Karpas-422 (cell line): ENCODE data around the gene CCDC80. TPM values are rescaled to one million over a fixed set of nuclear protein-coding genes. Genes with fewer than 3 reads are reported as not detected.
"Not testable (repeated sequence)": the region's sequence is repeated elsewhere in the genome, so short reads cannot be mapped to it uniquely, and the experiment has no call there.

Experiments used
- DNase-seq: peaks from one replicate; pipeline ENCODE4 v3.0.0-alpha.2; 2015
- H2AFZ ChIP-seq: fragments of 200-600 bp; sonication (generic); 2 replicates; pipeline ENCODE4 v1.6.1; 2014; ENCODE audit warnings: antibody characterized with exemption, low read length, mixed read lengths
- H3K27ac ChIP-seq: fragments of 200-600 bp; sonication (generic); 2 replicates; pipeline ENCODE4 v1.5.1; 2014; ENCODE audit warnings: mild to moderate bottlenecking, low read length, moderate library complexity
- H3K27me3 ChIP-seq: fragments of 200-600 bp; sonication (generic); 2 replicates; pipeline ENCODE4 v1.6.1; 2014; ENCODE audit warnings: low read length, mixed read lengths
- H3K36me3 ChIP-seq: fragments of 200-600 bp; sonication (generic); 2 replicates; pipeline ENCODE4 v1.6.1; 2014; ENCODE audit warnings: low read length, mixed read lengths; ENCODE audit not compliant: insufficient read depth
- H3K4me1 ChIP-seq: fragments of 200-600 bp; sonication (generic); 2 replicates; pipeline ENCODE4 v1.6.1; 2014; ENCODE audit warnings: mild to moderate bottlenecking, low read length, mixed read lengths
- H3K4me2 ChIP-seq: fragments of 200-600 bp; sonication (generic); 2 replicates; pipeline ENCODE4 v1.6.1; 2014; ENCODE audit warnings: low read length, low read depth, mild to moderate bottlenecking; ENCODE audit not compliant: poor library complexity, severe bottlenecking
- H3K4me3 ChIP-seq: fragments of 200-600 bp; sonication (generic); 2 replicates; pipeline ENCODE4 v1.5.1; 2014; ENCODE audit warnings: mild to moderate bottlenecking, antibody characterized with exemption, low read length, mixed read lengths
- H3K79me2 ChIP-seq: fragments of 200-600 bp; sonication (generic); 2 replicates; pipeline ENCODE4 v1.6.1; 2014; ENCODE audit warnings: mild to moderate bottlenecking, low read length, mixed read lengths
- H3K9ac ChIP-seq: fragments of 200-600 bp; sonication (generic); 2 replicates; pipeline ENCODE4 v1.6.0; 2014; ENCODE audit warnings: low read length
- H3K9me2 ChIP-seq: fragments of 200-600 bp; sonication (generic), shearing (Covaris generic); replicated peaks from 2 replicates; pipeline ENCODE4 v1.6.0; 2014; ENCODE audit warnings: mild to moderate bottlenecking, low read length, moderate library complexity; ENCODE audit not compliant: insufficient read depth
- H3K9me3 ChIP-seq: fragments of 300-700, 200-600 bp; sonication (generic); 2 replicates; pipeline ENCODE4 v1.6.1; 2014; ENCODE audit warnings: low read length, mixed read lengths
- H4K20me1 ChIP-seq: fragments of 200-600 bp; sonication (generic); 2 replicates; pipeline ENCODE4 v1.6.1; 2014; ENCODE audit warnings: mild to moderate bottlenecking, antibody characterized with exemption, low read length, low read depth; ENCODE audit not compliant: insufficient read depth
- total RNA-seq: library from RNA; depleted of rRNA; stranded (reverse); fragments of >200 nt; shearing (Covaris generic); gene quantifications from 2 replicates; pipeline ENCODE4 v1.2.3, GENCODE V29; 2014; ENCODE audit warnings: low replicate concordance

The CCDC80 gene
- total RNA-seq, 1 experiment from 2014 or later, result not detected

DNA sequence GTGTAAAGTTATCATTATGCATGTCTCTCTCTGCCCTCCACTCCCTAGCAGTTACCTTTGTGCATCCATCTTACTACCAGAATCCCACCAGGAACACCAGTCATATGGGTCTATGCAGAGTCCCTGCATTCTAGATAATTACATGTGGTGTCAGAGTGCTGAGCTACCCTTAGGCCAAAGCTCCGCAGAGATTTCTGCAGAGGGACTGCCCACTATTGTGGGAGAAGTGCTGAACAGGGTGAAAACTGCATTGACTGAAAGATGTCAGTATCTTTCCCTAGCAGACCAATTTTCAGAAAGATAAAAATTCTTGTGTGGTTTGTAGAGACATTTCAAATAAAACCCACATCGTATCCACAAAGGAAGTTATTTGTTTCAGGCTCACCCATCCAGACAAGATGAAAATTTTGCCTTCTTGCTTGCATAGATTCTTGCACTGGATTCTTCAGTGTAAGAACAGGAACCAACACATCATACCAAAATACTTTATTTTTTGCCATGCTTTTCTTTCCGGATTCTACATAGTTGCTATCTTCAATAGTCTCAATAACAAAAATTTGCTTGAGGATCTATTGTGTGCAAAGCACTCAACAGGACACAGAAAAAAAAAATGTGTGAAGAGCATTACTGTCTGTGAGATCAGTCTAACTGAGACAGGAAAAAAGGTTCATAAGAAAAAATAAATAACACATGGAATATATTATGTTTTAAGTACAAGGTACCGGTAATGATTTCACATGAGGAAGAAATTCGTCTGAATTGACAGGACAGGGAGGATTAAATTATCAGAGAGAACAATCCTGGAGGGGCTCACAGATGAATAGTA, 32.0 kb upstream of the CCDC80 start:
- Histone ChIP-seq H2AFZ (no peak overlapping the region), H3K9ac (no peak overlapping the region), H3K36me3 (no peaks in the 10 kb centered on the region), H3K4me1 (peaks cover 14% of the 10 kb centered on the region), H3K4me2 (no peak overlapping the region), H3K4me3 (no peak overlapping the region), H3K9me3 (no peaks in the 10 kb centered on the region), H3K9me2 (no peaks in the 10 kb centered on the region), H4K20me1 (no peaks in the 10 kb centered on the region), H3K27me3 (no peaks in the 10 kb centered on the region), H3K79me2 (no peaks in the 10 kb centered on the region), H3K27ac (no peak overlapping the region)
- no peak for DNase-seq

DNA sequence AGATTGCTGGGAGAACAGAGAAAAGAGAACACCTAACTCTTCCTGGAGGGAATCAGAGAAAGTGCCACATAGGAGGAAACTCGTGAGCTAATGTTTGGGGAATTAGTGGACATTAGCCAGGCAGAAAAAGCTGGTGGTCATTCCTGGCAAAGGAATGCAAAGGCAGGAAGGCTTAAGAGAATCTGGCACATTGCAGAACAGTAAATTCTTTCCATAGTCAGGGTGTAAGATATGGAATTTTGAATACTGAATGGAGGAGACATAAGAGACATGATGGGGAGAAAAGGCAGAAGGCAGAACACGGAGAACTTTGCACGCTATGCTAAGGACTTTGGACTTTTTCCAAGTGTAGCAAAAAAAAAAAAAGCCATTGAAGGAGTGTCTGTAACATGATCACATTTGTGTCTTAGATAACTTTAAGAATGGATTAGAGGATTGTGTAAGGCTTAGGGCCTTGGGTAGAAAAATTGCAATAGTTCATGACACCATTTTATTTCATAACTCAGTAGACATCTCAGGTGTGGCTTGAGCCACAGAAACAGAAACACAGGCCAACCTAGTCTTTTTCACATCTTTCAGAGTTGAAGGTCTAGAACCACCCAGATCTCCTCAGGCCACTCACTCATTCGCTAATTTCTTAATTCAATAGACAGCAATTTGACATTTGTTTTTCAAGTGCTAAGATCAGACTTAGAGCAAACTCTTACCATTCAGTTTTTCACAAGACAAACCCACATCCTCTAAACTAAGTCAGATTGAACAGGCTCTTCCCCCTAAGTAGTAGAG, 31.2 kb upstream of the CCDC80 start:
- H2AFZ ChIP-seq, result no peak overlapping the region
- no peak overlapping the region for H3K4me3 ChIP-seq
- H3K27me3 ChIP-seq, result no peaks in the 10 kb centered on the region
- no peaks in the 10 kb centered on the region for H3K9me2 ChIP-seq
- no peak overlapping the region for H3K9ac ChIP-seq
- H3K4me2 ChIP-seq, result no peak overlapping the region
- H3K4me1 ChIP-seq, result peaks cover 10% of the 10 kb centered on the region
- no peaks in the 10 kb centered on the region for H3K79me2 ChIP-seq
- H3K9me3 ChIP-seq, result no peaks in the 10 kb centered on the region
- no peaks in the 10 kb centered on the region for H3K36me3 ChIP-seq
- H3K27ac ChIP-seq, result no peak overlapping the region
- DNase-seq, result no peak
- no peaks in the 10 kb centered on the region for H4K20me1 ChIP-seq

DNA sequence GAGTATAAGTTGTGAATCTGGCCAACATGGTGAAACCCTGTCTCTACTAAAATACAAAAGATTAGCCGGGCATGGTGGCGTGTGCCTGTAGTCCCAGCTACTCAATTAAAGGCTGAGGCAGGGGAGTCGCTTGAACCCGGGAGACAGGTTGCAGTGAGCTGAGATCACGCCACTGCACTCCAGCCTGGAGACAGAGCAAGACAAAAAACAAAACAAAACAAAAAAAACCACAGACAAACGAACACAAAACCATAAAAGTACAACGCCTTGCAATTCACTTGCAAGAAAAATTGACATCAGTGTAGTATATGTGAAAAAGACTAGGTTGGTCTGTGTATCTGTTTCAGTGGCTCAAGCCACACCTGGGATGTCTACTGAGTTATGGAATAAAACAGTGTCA, 29.9 kb upstream of the CCDC80 start:
- H2AFZ ChIP-seq, result no peak overlapping the region
- H3K9me2 ChIP-seq, result no peaks in the 10 kb centered on the region
- H3K27ac ChIP-seq, result no peak overlapping the region
- H3K79me2 ChIP-seq, result no peaks in the 10 kb centered on the region
- H3K4me3 ChIP-seq, result no peak overlapping the region
- no peaks in the 10 kb centered on the region for H4K20me1 ChIP-seq
- no peak overlapping the region for H3K9ac ChIP-seq
- no peaks in the 10 kb centered on the region for H3K9me3 ChIP-seq
- no peak overlapping the region for H3K4me2 ChIP-seq
- DNase-seq, result no peak
- no peaks in the 10 kb centered on the region for H3K36me3 ChIP-seq
- H3K4me1 ChIP-seq, result no peaks in the 10 kb centered on the region
- no peaks in the 10 kb centered on the region for H3K27me3 ChIP-seq

DNA sequence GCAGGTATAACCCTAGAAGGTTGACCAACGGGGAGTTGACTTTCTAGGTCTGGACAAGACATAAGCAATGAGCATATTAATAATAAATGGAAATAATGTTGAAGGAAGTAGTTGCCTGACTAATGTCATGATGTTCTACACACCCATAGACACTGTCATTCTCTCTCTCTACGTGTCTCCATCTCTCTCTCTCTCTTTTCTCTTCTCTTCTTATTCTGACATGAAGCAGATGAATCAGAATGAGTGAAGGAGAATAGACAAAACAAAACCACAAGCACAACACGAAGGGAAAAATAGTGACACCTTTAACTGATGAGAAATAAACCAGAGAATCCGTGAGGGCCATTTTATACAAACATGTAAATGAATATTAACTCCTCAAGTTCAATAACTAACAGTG, 26.7 kb upstream of the CCDC80 start:
- H3K4me1 ChIP-seq, result no peaks in the 10 kb centered on the region
- H3K9me2 ChIP-seq, result no peaks in the 10 kb centered on the region
- H3K79me2 ChIP-seq, result no peaks in the 10 kb centered on the region
- DNase-seq, result no peak
- H3K4me3 ChIP-seq, result no peak overlapping the region
- no peaks in the 10 kb centered on the region for H3K27me3 ChIP-seq
- no peaks in the 10 kb centered on the region for H3K9me3 ChIP-seq
- H3K9ac ChIP-seq, result no peak overlapping the region
- H4K20me1 ChIP-seq, result no peaks in the 10 kb centered on the region
- no peak overlapping the region for H3K27ac ChIP-seq
- no peaks in the 10 kb centered on the region for H3K36me3 ChIP-seq
- no peak overlapping the region for H2AFZ ChIP-seq
- no peak overlapping the region for H3K4me2 ChIP-seq

DNA sequence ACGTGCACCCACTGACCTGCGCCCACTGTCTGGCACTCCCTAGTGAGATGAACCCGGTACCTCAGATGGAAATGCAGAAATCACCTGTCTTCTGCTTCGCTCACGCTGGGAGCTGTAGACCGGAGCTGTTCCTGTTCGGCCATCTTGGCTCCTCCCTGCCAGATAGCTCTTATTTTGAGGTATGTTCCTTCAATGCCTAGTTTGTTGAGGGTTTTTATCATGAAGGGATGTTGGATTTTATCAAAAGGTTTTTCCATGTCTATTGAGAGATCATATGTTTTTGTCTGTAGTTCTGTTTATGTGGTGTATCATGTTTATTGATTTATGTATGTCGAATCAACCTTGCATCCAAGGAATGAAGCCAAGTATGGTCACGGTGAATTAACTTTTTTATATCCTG, 24.1 kb upstream of the CCDC80 start:
- not testable (repeated sequence) for H3K27me3 ChIP-seq

DNA sequence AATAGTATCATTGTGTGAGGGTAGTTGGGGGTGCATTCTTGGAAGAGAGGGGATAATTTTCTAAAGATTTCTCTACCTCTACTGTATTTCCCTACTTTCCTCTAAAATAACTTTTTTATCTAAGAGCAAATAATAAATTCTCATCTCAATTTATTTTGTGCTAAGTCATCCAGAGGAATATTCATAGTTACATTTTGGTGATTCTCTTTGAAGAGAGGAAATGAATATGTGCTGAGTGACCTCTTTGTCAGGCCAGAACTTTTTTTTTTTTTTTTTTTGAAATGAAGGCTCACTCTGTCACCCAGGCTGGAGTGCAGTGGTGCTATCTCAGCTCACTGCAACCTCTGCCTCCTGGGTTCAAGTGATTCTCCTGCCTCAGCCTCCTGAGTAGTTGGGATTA, 15.1 kb upstream of the CCDC80 start:
- H2AFZ ChIP-seq, result no peak overlapping the region
- no peak overlapping the region for H3K4me2 ChIP-seq
- no peaks in the 10 kb centered on the region for H3K36me3 ChIP-seq
- no peaks in the 10 kb centered on the region for H3K9me3 ChIP-seq
- H3K27me3 ChIP-seq, result no peaks in the 10 kb centered on the region
- H4K20me1 ChIP-seq, result no peaks in the 10 kb centered on the region
- no peaks in the 10 kb centered on the region for H3K9me2 ChIP-seq
- H3K4me3 ChIP-seq, result no peak overlapping the region
- H3K79me2 ChIP-seq, result no peaks in the 10 kb centered on the region
- H3K9ac ChIP-seq, result no peak overlapping the region
- no peak for DNase-seq
- no peak overlapping the region for H3K27ac ChIP-seq
- H3K4me1 ChIP-seq, result no peaks in the 10 kb centered on the region

More for the DNA sequence above, 24.1 kb upstream of the CCDC80 start:
- not testable (repeated sequence) for H3K36me3 ChIP-seq, H3K4me1 ChIP-seq, H3K79me2 ChIP-seq, H2AFZ ChIP-seq, H3K9ac ChIP-seq, H3K4me3 ChIP-seq, H3K9me2 ChIP-seq, H3K9me3 ChIP-seq, DNase-seq, H3K27ac ChIP-seq, H4K20me1 ChIP-seq, H3K4me2 ChIP-seq

DNA sequence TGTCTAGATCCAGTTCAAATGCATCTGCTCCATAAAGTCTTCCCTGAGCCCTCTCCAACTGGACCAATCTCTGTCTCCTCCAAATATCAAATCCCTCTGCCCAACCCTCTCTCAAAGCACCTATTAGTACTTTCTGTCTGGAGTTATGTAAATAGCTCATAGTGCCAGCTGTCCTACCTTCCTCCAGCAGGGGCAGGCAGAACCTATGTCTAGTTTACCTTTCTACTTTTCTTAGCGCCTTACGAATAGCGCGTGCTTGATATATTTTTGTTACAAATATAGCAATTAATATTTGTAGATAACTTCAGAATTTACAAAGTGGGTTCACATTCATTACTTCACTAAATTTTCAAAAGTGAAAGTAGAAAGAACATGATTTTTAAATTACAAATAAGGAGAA, 14.0 kb upstream of the CCDC80 start:
- H2AFZ ChIP-seq, result no peak overlapping the region
- no peaks in the 10 kb centered on the region for H4K20me1 ChIP-seq
- no peak overlapping the region for H3K4me2 ChIP-seq
- H3K27me3 ChIP-seq, result 0 out of 2 replicates have a peak, but pooled peaks cover 3% of the 10 kb centered on the region
- H3K36me3 ChIP-seq, result no peaks in the 10 kb centered on the region
- no peaks in the 10 kb centered on the region for H3K9me2 ChIP-seq
- H3K4me3 ChIP-seq, result no peak overlapping the region
- no peak overlapping the region for H3K9ac ChIP-seq
- H3K4me1 ChIP-seq, result no peaks in the 10 kb centered on the region
- H3K9me3 ChIP-seq, result no peaks in the 10 kb centered on the region
- H3K79me2 ChIP-seq, result no peaks in the 10 kb centered on the region
- H3K27ac ChIP-seq, result no peak overlapping the region
- no peak for DNase-seq

DNA sequence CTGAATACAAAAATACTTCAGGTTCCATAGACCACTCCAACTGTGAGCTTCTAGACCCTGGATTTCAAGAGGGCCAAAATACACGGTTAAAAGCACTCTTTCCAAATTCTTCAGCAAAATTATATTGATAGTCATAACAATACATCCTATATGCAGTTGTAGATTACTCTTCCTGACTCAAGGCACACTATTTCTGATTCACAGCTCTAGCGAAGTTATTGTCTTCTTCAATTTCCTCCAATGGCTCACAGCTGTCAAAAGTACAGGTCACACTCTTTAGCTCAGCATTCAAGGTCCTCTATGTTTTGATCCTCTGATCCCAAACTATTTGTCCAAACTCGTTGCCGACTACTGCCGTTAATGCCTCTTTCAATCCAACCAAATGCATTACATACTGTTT, 13.5 kb upstream of the CCDC80 start:
- Histone ChIP-seq H3K27me3 (0 out of 2 replicates have a peak, but pooled peaks cover 3% of the 10 kb centered on the region), H3K27ac (no peak overlapping the region), H2AFZ (no peak overlapping the region), H3K36me3 (no peaks in the 10 kb centered on the region), H3K4me2 (no peak overlapping the region), H3K4me1 (no peaks in the 10 kb centered on the region), H3K9me2 (no peaks in the 10 kb centered on the region), H3K9me3 (no peaks in the 10 kb centered on the region), H4K20me1 (no peaks in the 10 kb centered on the region), H3K79me2 (no peaks in the 10 kb centered on the region), H3K9ac (no peak overlapping the region), H3K4me3 (no peak overlapping the region)
- DNase-seq, result no peak
